GM23338 (cell line): Measurements from ENCODE around the gene TTC28.

ENCODE experiments used
- EZH2 ChIP-seq: fragments of 200-600 bp; sonication (generic); IDR thresholded peaks from one replicate; pipeline ENCODE4 v1.8.0; 2017; ENCODE audit warnings: antibody characterized with exemption, mild to moderate bottlenecking, low read depth; ENCODE audit not compliant: unreplicated experiment
- EZH2phosphoT487 ChIP-seq: fragments of 200-600 bp; sonication (generic); IDR thresholded peaks from one replicate; pipeline ENCODE4 v1.8.1; 2018; ENCODE audit warnings: antibody characterized with exemption; ENCODE audit not compliant: unreplicated experiment
- POLR2AphosphoS5 ChIP-seq: IDR thresholded peaks from 2 replicates; pipeline ENCODE4 v1.6.1; 2016; ENCODE audit warnings: antibody characterized with exemption, low read depth
- STAT1 ChIP-seq: IDR thresholded peaks from one replicate; pipeline ENCODE4 v1.6.1; 2016; ENCODE audit warnings: antibody characterized with exemption; ENCODE audit not compliant: unreplicated experiment
- ZNF331 ChIP-seq: fragments of 250-450 bp; sonication (Bioruptor Pico); IDR thresholded peaks from 2 replicates; pipeline ENCODE4 v1.5.0; 2020; ENCODE audit warnings: low read depth, mild to moderate bottlenecking, moderate library complexity
- TF ChIP-seq, protein P1 (sequence below), 2 experiments: fragments of 200-600 bp in 1 of 2; sonication (generic) in 1 of 2; conservative IDR thresholded peaks; 2 replicates each; pipeline versions ENCODE4 v1.5.1 to v1.6.1; 2016 to 2017; ENCODE audit warnings: antibody characterized with exemption in 2 of 2, low read depth in 2 of 2, mild to moderate bottlenecking in 2 of 2, moderate library complexity in 1 of 2

- TF ChIP-seq EZH2 (no peak), POLR2AphosphoS5 (no peak), EZH2phosphoT487 (no peak), STAT1 (no peak), ZNF331 (CRISPR knock-in tag) (no peak)
- TF ChIP-seq, protein P1, sequence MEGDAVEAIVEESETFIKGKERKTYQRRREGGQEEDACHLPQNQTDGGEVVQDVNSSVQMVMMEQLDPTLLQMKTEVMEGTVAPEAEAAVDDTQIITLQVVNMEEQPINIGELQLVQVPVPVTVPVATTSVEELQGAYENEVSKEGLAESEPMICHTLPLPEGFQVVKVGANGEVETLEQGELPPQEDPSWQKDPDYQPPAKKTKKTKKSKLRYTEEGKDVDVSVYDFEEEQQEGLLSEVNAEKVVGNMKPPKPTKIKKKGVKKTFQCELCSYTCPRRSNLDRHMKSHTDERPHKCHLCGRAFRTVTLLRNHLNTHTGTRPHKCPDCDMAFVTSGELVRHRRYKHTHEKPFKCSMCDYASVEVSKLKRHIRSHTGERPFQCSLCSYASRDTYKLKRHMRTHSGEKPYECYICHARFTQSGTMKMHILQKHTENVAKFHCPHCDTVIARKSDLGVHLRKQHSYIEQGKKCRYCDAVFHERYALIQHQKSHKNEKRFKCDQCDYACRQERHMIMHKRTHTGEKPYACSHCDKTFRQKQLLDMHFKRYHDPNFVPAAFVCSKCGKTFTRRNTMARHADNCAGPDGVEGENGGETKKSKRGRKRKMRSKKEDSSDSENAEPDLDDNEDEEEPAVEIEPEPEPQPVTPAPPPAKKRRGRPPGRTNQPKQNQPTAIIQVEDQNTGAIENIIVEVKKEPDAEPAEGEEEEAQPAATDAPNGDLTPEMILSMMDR (conservative IDR thresholded peaks at IDR 0.05; ENCODE audit: low read depth in 2 of 2) = no peak
These were observed 347.2 kb downstream of the TTC28 start for GRCh38 chr22:28332410-28332809.
